A673 (cell line): ENCODE measurements around the gene GULP1. TPM values are rescaled to one million over a fixed set of nuclear protein-coding genes. Genes with fewer than 3 reads are reported as not detected.

Experiments
- BruUV-seq: library from RNA; stranded (reverse); fragments of 400-500 nt; replicated peaks from 2 replicates; lab custom pipeline; 2021; lab: Mats Ljungman, UMichigan
- CTCF ChIA-PET: fragments of 300-600 bp; sonication (Branson Sonifier 250); formaldehyde crosslinking; loops from one replicate; lab custom pipeline; 2022; ENCODE audit warnings: antibody characterized with exemption; lab: Charles Lee
- POLR2A ChIA-PET: fragments of 300-600 bp; sonication (Branson Sonifier 250); formaldehyde crosslinking; loops from one replicate; lab custom pipeline; 2022; ENCODE audit warnings: antibody characterized with exemption; ENCODE audit not compliant: low non-redundant PET; lab: Charles Lee
- DNase-seq: peaks from one replicate; pipeline ENCODE4 v3.0.0-alpha.2; 2015; ENCODE audit warnings: low spot score
- H3K27ac ChIP-seq: fragments of 200-600 bp; sonication (generic); 2 replicates; pipeline ENCODE4 v1.5.1; 2016; ENCODE audit warnings: mixed run types, low read depth, mild to moderate bottlenecking, mixed read lengths, antibody characterized with exemption, low read length; ENCODE audit not compliant: poor library complexity, severe bottlenecking
- H3K27me3 ChIP-seq: fragments of 200-600 bp; sonication (generic); replicated peaks from 2 replicates; pipeline ENCODE4 v1.6.1; 2017; ENCODE audit warnings: mixed run types, low read depth, mild to moderate bottlenecking, mixed read lengths, antibody characterized with exemption, low read length; ENCODE audit not compliant: insufficient read depth, poor library complexity
- H3K36me3 ChIP-seq: fragments of 200-600 bp; sonication (generic); 2 replicates; pipeline ENCODE4 v1.6.1; 2016; ENCODE audit warnings: mixed run types, mild to moderate bottlenecking, mixed read lengths, antibody characterized with exemption, low read length; ENCODE audit not compliant: insufficient read depth, poor library complexity, severe bottlenecking
- H3K4me1 ChIP-seq: fragments of 200-600 bp; sonication (generic); 2 replicates; pipeline ENCODE4 v1.6.1; 2017; ENCODE audit warnings: mixed run types, mild to moderate bottlenecking, mixed read lengths, antibody characterized with exemption, low read length; ENCODE audit not compliant: insufficient read depth, poor library complexity, severe bottlenecking
- H3K4me3 ChIP-seq: fragments of 200-600 bp; sonication (generic); 2 replicates; pipeline ENCODE4 v1.5.1; 2016; ENCODE audit warnings: low read depth, mixed run types, mild to moderate bottlenecking, mixed read lengths, low read length; ENCODE audit not compliant: poor library complexity, severe bottlenecking
- H3K9me3 ChIP-seq: fragments of 200-600 bp; sonication (generic); 2 replicates; pipeline ENCODE4 v1.6.1; 2016; ENCODE audit warnings: mixed run types, low read depth, mild to moderate bottlenecking, mixed read lengths, antibody characterized with exemption, low read length; ENCODE audit not compliant: poor library complexity, severe bottlenecking
- CTCF ChIP-seq: fragments of 300-800, 200-600 bp; sonication (generic); conservative IDR thresholded peaks from 2 replicates; pipeline ENCODE4 v1.5.1; 2017; ENCODE audit warnings: low read depth, mild to moderate bottlenecking, antibody characterized with exemption, low read length, moderate library complexity, mixed read lengths
- EZH2 ChIP-seq: fragments of 200-600 bp; sonication (generic); IDR thresholded peaks from 2 replicates; pipeline ENCODE4 v1.6.1; 2017; ENCODE audit warnings: borderline replicate concordance, low read depth, mild to moderate bottlenecking, mixed read lengths, antibody characterized with exemption, low read length; ENCODE audit not compliant: poor library complexity, severe bottlenecking
- intact Hi-C: fragments of 100-400 bp; cut with micrococcal nuclease; formaldehyde crosslinking; loops from one replicate; pipeline ENCODE4 v1.10.0; 2022; ENCODE audit not compliant: unreplicated experiment
- total RNA-seq: library from RNA; stranded (reverse); gene quantifications from 2 replicates; pipeline ENCODE4 v1.2.3, GENCODE V29; 2021

The GULP1 gene
- total RNA-seq, 1 experiment from 2014 or later = 7.2 TPM

DNA sequence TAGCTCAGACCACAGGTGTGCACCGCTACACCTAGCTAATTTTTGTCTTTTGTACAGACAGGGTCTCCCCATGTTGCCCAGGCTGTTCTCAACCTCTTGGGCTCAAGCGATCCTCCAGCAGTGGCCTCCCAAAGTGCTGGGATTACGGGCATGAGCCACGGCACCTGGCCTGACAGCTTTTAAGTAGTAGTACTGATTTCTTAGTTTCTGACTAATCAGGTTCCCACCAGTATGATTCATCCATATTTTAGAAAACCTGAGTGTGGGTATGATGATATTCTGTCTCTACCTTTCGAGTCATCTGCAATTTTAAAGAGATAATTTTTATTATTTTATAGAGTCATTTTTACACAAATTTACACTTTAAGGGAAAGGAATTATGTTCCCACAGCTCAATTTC lies 46.4 kb upstream of the GULP1 start:
- TF ChIP-seq EZH2 (no peak), CTCF (no peak)

GRCh38 chr2:188248513-188248912 lies 43.2 kb upstream of the GULP1 start:
- BruUV-seq = no TSS peak
- H3K27ac ChIP-seq = no peak overlapping the region
- no peaks in the 10 kb centered on the region for H3K4me1 ChIP-seq
- no peaks in the 10 kb centered on the region for H3K36me3 ChIP-seq
- intact Hi-C loops = no loop called here
- CTCF ChIA-PET = no interaction called here
- H3K9me3 ChIP-seq = no peaks in the 10 kb centered on the region
- TF ChIP-seq CTCF (no peak), EZH2 (no peak)
- no peaks in the 10 kb centered on the region for H3K27me3 ChIP-seq
- POLR2A ChIA-PET = no interaction called here
- H3K4me3 ChIP-seq = no peak overlapping the region
- DNase-seq = no peak

More for the DNA sequence above, 46.4 kb upstream of the GULP1 start:
- no peak overlapping the region for H3K4me3 ChIP-seq
- ChIA-PET CTCF (no interaction called here), POLR2A (no interaction called here)
- no peak for DNase-seq
- H3K27ac ChIP-seq = no peak overlapping the region
- intact Hi-C loops = no loop called here
- no peaks in the 10 kb centered on the region for H3K27me3 ChIP-seq
- H3K36me3 ChIP-seq = no peaks in the 10 kb centered on the region
- H3K9me3 ChIP-seq = no peaks in the 10 kb centered on the region
- BruUV-seq = no TSS peak
- no peaks in the 10 kb centered on the region for H3K4me1 ChIP-seq

- POLR2A ChIA-PET = no interaction called here
- DNase-seq = no peak
- H3K36me3 ChIP-seq = no peaks in the 10 kb centered on the region
- no peak for TF ChIP-seq EZH2
- TF ChIP-seq CTCF = no peak
- no peaks in the 10 kb centered on the region for H3K9me3 ChIP-seq
- H3K27me3 ChIP-seq = no peaks in the 10 kb centered on the region
- CTCF ChIA-PET = no interaction called here
- H3K4me1 ChIP-seq = no peaks in the 10 kb centered on the region
- no TSS peak for BruUV-seq
- no peak overlapping the region for H3K27ac ChIP-seq
- intact Hi-C loops = no loop called here
- H3K4me3 ChIP-seq = no peak overlapping the region
Observed at GRCh38 chr2:188251034-188251433, 40.6 kb upstream of the GULP1 start.
